HEK293T (cell line): ENCODE data around the gene GABBR1.

Source experiments
- ARNT ChIP-seq: fragments of 450-650 bp; IDR thresholded peaks from 2 replicates; pipeline ENCODE4 v1.6.1; 2017; ENCODE audit warnings: mild to moderate bottlenecking
- ELF4 ChIP-seq: fragments of 450-650 bp; IDR thresholded peaks from 2 replicates; pipeline ENCODE4 v1.6.1; 2017; ENCODE audit warnings: antibody characterized with exemption
- FOXA1 ChIP-seq: fragments of 450-650 bp; IDR thresholded peaks from 2 replicates; pipeline ENCODE4 v1.6.1; 2016; ENCODE audit warnings: mild to moderate bottlenecking
- FOXM1 ChIP-seq: fragments of 450-650 bp; IDR thresholded peaks from 2 replicates; pipeline ENCODE4 v1.6.1; 2017; ENCODE audit warnings: mild to moderate bottlenecking, borderline replicate concordance
- SP1 ChIP-seq: fragments of 450-650 bp; IDR thresholded peaks from 2 replicates; pipeline ENCODE4 v1.6.1; 2017
- SUZ12 ChIP-seq: fragments of 450-650 bp; IDR thresholded peaks from 2 replicates; pipeline ENCODE4 v1.6.1; 2016; ENCODE audit warnings: mild to moderate bottlenecking
- TARDBP ChIP-seq: fragments of 450-650 bp; IDR thresholded peaks from 2 replicates; pipeline ENCODE4 v1.6.1; 2016
- ZNF384 ChIP-seq: fragments of 450-650 bp; IDR thresholded peaks from 2 replicates; pipeline ENCODE4 v1.6.1; 2016
- TF ChIP-seq, protein P1 (sequence below): fragments of 450-650 bp; IDR thresholded peaks from 2 replicates; pipeline ENCODE4 v1.6.1; 2016

DNA sequence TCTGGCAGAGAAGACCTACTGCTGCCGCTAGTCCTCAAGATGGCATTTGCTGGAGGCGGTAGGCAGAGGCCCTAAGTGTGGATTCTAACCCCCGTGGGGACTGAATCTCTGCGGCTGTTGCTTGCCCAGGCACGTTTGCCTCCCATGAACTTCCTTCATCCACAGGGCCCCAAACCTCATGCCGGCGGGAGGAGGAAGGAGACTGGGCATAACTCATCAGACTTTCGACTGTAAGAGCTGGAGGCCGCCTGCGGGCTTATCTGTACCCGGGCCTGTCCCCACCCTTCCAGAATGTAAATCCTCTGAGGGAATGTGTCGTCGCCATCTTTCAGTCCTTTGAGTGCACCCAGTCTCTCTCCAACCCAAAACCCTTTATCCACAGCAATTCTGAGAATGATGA, 47.0 kb upstream of the GABBR1 start:
- TF ChIP-seq ARNT (no peak), SUZ12 (no peak), ZNF384 (no peak), ELF4 (no peak), FOXA1 (no peak), SP1 (no peak), FOXM1 (no peak), TARDBP (no peak)
- TF ChIP-seq, protein P1, sequence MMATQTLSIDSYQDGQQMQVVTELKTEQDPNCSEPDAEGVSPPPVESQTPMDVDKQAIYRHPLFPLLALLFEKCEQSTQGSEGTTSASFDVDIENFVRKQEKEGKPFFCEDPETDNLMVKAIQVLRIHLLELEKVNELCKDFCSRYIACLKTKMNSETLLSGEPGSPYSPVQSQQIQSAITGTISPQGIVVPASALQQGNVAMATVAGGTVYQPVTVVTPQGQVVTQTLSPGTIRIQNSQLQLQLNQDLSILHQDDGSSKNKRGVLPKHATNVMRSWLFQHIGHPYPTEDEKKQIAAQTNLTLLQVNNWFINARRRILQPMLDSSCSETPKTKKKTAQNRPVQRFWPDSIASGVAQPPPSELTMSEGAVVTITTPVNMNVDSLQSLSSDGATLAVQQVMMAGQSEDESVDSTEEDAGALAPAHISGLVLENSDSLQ: no peak
